Thoracic aorta (tissue), 2 donors: ENCODE data around the gene HMGB1. TPM values are rescaled to one million over a fixed set of nuclear protein-coding genes. Genes with fewer than 3 reads are reported as not detected.
"Not testable (repeated sequence)": the region's sequence is repeated elsewhere in the genome, so short reads cannot be mapped to it uniquely, and the experiment has no call there.

Experiments used
- ATAC-seq: fragments of 150-250 bp; one replicate; pipeline ENCODE4 v1.8.0; 2017; ENCODE audit warnings: low read depth; ENCODE audit not compliant: insufficient number of reproducible peaks, low FRiP score
- DNase-seq: peaks from one replicate; pipeline ENCODE4 v3.0.0-alpha.2; 2020; ENCODE audit warnings: low spot score
- H3K27ac ChIP-seq, 2 donors: fragments of 200-600 bp; sonication (generic); 1 replicate in 1 of 2; 2 replicates in 1 of 2; pipeline ENCODE4 v1.5.1; 2016; ENCODE audit warnings: mild to moderate bottlenecking in 2 of 2, moderate library complexity in 2 of 2
- H3K27me3 ChIP-seq: fragments of 200-600 bp; sonication (generic); replicated peaks from 2 replicates; pipeline ENCODE4 v1.6.0; 2016; ENCODE audit warnings: mild to moderate bottlenecking; ENCODE audit not compliant: insufficient read depth
- H3K36me3 ChIP-seq: fragments of 200-600 bp; sonication (generic); one replicate; pipeline ENCODE4 v1.5.1; 2016
- H3K4me1 ChIP-seq, 2 donors: fragments of 200-600 bp; sonication (generic); 1 replicate in 1 of 2; 2 replicates in 1 of 2; pipeline versions ENCODE4 v1.5.1 to v1.6.0; 2016; ENCODE audit warnings: low read depth in 2 of 2, mild to moderate bottlenecking in 1 of 2; ENCODE audit not compliant: control insufficient read depth in 1 of 2
- H3K4me3 ChIP-seq: fragments of 200-600 bp; sonication (generic); 2 replicates; pipeline ENCODE4 v1.5.1; 2016; ENCODE audit warnings: mild to moderate bottlenecking
- H3K9me3 ChIP-seq: fragments of 200-600 bp; sonication (generic); 2 replicates; pipeline ENCODE4 v1.5.1; 2016
- CTCF ChIP-seq: fragments of 200-600 bp; sonication (generic); IDR thresholded peaks from one replicate; pipeline ENCODE4 v1.5.1; 2019; ENCODE audit warnings: antibody characterized with exemption
- total RNA-seq, 2 donors: library from RNA; depleted of rRNA; stranded (reverse); fragments of >200 nt; gene quantifications; one replicate each; pipeline versions ENCODE4 v1.1.0 to v1.2.3, GENCODE V29; 2016

The HMGB1 gene
- total RNA-seq, 2 donors from 2014 or later = 188 to 369 TPM

DNA sequence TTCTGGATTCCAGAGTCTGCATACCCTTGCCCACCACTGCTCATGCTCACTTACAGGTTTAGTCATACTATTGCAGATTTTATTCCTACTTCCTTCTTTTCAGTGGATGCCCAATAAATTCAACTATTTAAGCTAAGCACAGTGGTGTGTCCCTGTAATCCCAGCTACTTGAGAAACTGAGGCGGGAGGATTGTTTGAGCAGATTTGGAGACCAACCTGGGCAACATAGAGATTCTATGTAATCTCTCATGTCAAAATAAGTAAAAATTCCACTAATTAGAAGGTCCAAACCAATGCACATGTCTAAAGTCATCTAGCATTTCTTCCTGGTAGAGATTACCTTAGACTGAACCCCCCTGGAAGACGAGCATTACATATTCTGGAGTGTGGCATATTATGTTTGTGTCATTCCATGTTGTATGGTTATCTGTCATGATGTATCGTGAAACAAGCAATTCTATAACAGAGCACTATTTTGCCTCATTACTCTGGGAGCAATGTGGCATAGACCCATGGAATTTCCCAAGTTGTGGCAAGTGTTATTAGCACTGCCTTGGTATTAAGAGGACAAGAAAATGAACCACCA, 8.3 kb downstream of the HMGB1 start:
- H3K36me3 ChIP-seq = peaks cover 7% of the 10 kb centered on the region
- ATAC-seq (no peak), DNase-seq (no peak)
- no peaks in the 10 kb centered on the region for H3K9me3 ChIP-seq
- no peak for TF ChIP-seq CTCF
- H3K4me1 ChIP-seq = peaks cover 8 to 32% of the 10 kb centered on the region in 2 donors
- no peaks in the 10 kb centered on the region for H3K27me3 ChIP-seq
- H3K27ac ChIP-seq = no peak overlapping the region
- no peak overlapping the region for H3K4me3 ChIP-seq

- H3K27me3 ChIP-seq = no peaks in the 10 kb centered on the region
- no peak overlapping the region for H3K27ac ChIP-seq
- no peak overlapping the region for H3K4me3 ChIP-seq
- DNase-seq (no peak), ATAC-seq (no peak)
- H3K9me3 ChIP-seq = no peaks in the 10 kb centered on the region
- H3K4me1 ChIP-seq = peaks cover under 1 to 21% of the 10 kb centered on the region in 2 donors
- no peak for TF ChIP-seq CTCF
- H3K36me3 ChIP-seq = peaks cover under 1% of the 10 kb centered on the region
Measured at GRCh38 chr13:30456290-30456689, 9.4 kb downstream of the HMGB1 start.

GRCh38 chr13:30454991-30455390, 10.7 kb downstream of the HMGB1 start:
- ATAC-seq = no peak
- Histone ChIP-seq H3K4me1 (peaks cover 0 to 20% of the 10 kb centered on the region in 2 donors), H3K27me3 (no peaks in the 10 kb centered on the region), H3K27ac (no peak overlapping the region), H3K9me3 (no peaks in the 10 kb centered on the region), H3K36me3 (no peaks in the 10 kb centered on the region), H3K4me3 (no peak overlapping the region)
- no peak for TF ChIP-seq CTCF
- DNase-seq = no peak

GRCh38 chr13:30453727-30454126, 12.0 kb downstream of the HMGB1 start:
- Histone ChIP-seq H3K36me3 (no peaks in the 10 kb centered on the region), H3K9me3 (no peaks in the 10 kb centered on the region), H3K4me1 (peaks cover 0 to 11% of the 10 kb centered on the region in 2 donors), H3K4me3 (no peak overlapping the region), H3K27me3 (no peaks in the 10 kb centered on the region), H3K27ac (no peak overlapping the region)
- no peak for TF ChIP-seq CTCF
- DNase-seq = no peak
- ATAC-seq = no peak

DNA sequence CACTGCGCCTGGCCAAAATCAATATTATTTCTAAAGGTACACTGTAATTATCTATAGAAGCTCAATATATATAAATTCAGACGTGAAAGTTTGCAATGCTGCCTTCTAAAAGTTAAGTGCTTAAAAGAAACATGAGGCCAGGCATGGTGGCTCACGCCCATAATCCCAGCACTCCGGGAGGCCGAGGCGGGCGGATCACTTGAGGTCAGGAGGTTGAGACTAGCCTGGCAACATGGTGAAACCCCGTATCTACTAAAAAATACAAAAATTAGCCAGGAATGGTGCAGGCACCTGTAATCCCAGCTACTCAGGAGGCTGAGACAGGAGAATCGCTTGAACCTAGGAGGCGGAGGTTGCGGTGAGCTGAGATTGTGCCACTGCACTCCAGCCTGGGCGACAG, 14.3 kb downstream of the HMGB1 start:
- not testable (repeated sequence) for H3K9me3 ChIP-seq, H3K27me3 ChIP-seq, H3K27ac ChIP-seq, ATAC-seq, H3K4me3 ChIP-seq, DNase-seq, H3K36me3 ChIP-seq
- peaks cover 0 to 14% of the 10 kb centered on the region in 2 donors for H3K4me1 ChIP-seq

GRCh38 chr13:30450066-30450465, 15.7 kb downstream of the HMGB1 start:
- no peak for ATAC-seq
- TF ChIP-seq CTCF = no peak

More at GRCh38 chr13:30450066-30450465, 15.7 kb downstream of the HMGB1 start:
- Histone ChIP-seq H3K4me3 (no peak overlapping the region), H3K36me3 (no peaks in the 10 kb centered on the region), H3K9me3 (no peaks in the 10 kb centered on the region), H3K27me3 (no peaks in the 10 kb centered on the region), H3K27ac (no peak overlapping the region), H3K4me1 (peaks cover 3 to 14% of the 10 kb centered on the region in 2 donors)
- no peak for DNase-seq
